Spleen (tissue), 7 donors: ENCODE data around the gene JSRP1.

Experiments
- CTCF ChIP-seq, 11 experiments: fragments of 200-600 bp in 7 of 11; fragments of 450-650 bp in 4 of 11; sonication (generic) in 4 of 11; IDR thresholded peaks in 8 of 11; conservative IDR thresholded peaks in 3 of 11; 1 replicate in 7 of 11; 2 replicates in 4 of 11; pipeline versions ENCODE4 v1.4.0 to v1.8.0; 2016 to 2021; ENCODE audit warnings: antibody characterized with exemption in 11 of 11, inconsistent platforms in 4 of 11, mild to moderate bottlenecking in 1 of 11
- POLR2A ChIP-seq, 3 donors: fragments of 450-650 bp; IDR thresholded peaks; one replicate each; pipeline ENCODE4 v1.5.1; 2017; ENCODE audit warnings: antibody characterized with exemption in 3 of 3, mild to moderate bottlenecking in 1 of 3
- donor health status: DM: no; HTN: no; CAD: no; lungs with moderate emphysema.
- donor health status: DM: no; HTN: no; CAD: no.
- donor health status: DM: no; HTN: no; CAD: no.

- TF ChIP-seq CTCF (IDR thresholded peaks at IDR 0.05 in 8 of 11, conservative IDR thresholded peaks at IDR 0.05 in 3 of 11) (no peak), POLR2A (IDR thresholded peaks at IDR 0.05) (no peak)
These were observed 12.2 kb upstream of the JSRP1 start for GRCh38 chr19:2268480-2268830.
